Peyer's patch (tissue), 4 donors: ENCODE results near the gene PES1.
A peak's percentile ranks its signal among the peaks of the same experiment; 100 is the strongest.
"Not testable (repeated sequence)": the region's sequence is repeated elsewhere in the genome, so short reads cannot be mapped to it uniquely, and the experiment has no call there.

Experiments
- POLR2A ChIP-seq, 2 donors: fragments of 450-650 bp; IDR thresholded peaks; one replicate each; pipeline ENCODE4 v1.5.1; 2017; ENCODE audit warnings: antibody characterized with exemption in 2 of 2, mild to moderate bottlenecking in 2 of 2, moderate library complexity in 2 of 2
- TF ChIP-seq, protein P1 (sequence below), 6 experiments: fragments of 450-650 bp in 4 of 6; fragments of 200-600 bp in 2 of 6; sonication (generic) in 1 of 6; IDR thresholded peaks; one replicate each; pipeline ENCODE4 v1.5.1; 2017 to 2019; ENCODE audit warnings: antibody characterized with exemption in 6 of 6, mild to moderate bottlenecking in 3 of 6, moderate library complexity in 1 of 6

DNA sequence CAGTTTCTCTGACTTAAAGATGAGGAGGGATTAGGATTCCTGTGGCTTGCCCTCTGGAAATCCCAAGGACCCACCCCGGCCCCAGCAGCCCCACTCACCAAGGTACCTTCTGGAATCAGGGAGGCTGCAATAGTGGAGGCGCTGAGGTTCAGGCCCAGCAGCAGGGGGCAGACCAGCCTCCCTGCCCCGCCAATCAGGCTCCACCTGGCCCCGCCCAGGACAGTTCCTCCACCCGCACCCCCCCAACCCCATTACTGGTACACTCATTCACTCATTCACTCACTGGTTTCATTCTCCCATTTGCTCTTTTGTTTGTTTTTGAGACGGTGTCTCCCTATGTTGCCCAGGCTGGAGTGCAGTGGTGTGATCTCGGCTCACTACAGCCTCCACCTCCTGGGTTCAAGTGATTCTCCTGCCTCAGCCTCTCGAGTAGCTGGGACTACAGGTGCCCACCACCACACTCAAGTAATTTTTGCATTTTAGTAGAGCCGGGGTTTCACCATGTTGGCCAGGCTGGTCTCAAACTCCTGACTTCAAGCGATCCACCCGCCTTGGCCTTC, 31.0 kb downstream of the PES1 start:
- TF ChIP-seq, protein P1, sequence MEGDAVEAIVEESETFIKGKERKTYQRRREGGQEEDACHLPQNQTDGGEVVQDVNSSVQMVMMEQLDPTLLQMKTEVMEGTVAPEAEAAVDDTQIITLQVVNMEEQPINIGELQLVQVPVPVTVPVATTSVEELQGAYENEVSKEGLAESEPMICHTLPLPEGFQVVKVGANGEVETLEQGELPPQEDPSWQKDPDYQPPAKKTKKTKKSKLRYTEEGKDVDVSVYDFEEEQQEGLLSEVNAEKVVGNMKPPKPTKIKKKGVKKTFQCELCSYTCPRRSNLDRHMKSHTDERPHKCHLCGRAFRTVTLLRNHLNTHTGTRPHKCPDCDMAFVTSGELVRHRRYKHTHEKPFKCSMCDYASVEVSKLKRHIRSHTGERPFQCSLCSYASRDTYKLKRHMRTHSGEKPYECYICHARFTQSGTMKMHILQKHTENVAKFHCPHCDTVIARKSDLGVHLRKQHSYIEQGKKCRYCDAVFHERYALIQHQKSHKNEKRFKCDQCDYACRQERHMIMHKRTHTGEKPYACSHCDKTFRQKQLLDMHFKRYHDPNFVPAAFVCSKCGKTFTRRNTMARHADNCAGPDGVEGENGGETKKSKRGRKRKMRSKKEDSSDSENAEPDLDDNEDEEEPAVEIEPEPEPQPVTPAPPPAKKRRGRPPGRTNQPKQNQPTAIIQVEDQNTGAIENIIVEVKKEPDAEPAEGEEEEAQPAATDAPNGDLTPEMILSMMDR (IDR thresholded peaks at IDR 0.05): peak in 2 of 6 experiments; percentile 23 to 35
- TF ChIP-seq POLR2A (IDR thresholded peaks at IDR 0.05): not testable (repeated sequence)
